ENCODE data around the gene GABBR2.

DNA sequence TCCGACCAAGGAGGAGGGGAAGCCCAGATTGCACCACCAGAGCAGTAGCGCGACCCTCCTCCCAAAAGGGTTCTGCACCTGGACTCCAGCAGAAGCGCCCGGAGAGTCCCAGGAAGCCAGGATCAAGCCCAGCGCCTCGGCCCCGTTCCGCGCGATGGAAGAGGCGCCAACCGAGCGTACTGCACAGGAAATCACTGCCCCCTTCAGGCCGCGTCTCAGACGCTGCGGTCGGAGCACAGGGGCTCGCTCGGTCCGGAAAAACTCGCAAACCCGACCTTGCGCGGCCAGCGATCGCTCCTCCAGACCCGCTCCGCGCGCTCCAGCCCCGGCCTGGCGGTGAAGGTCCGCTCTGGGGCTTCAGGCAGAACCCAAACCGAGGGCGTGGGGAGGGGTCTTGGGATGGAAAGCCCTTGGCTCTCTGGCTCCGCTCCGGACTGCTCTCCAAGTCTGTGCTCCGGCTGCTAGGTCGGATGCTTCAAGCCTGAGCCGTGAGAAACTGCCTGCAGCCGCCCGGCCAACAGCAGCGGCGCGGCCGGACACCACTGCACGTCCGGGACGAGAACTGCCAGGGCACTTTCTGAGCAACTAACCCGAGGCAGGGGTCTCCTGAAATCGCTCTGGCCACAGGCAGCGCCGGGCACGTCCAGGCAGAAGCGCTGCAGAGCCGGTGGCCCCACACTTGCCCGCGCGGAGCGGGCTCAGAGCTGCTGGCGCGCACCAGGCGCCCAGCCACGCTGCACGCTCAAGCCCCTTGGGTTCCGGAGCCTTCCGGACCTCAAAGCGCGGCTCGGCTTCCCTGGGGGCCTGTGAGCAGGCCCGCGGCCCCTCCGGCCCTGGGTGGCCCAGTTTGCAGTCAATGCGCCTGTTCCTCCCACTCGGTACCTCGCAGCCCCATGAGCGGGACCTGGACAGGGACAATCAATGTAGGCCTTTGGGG is 1.3 kb downstream of the GABBR2 start:
- TF ChIP-seq, protein P1, sequence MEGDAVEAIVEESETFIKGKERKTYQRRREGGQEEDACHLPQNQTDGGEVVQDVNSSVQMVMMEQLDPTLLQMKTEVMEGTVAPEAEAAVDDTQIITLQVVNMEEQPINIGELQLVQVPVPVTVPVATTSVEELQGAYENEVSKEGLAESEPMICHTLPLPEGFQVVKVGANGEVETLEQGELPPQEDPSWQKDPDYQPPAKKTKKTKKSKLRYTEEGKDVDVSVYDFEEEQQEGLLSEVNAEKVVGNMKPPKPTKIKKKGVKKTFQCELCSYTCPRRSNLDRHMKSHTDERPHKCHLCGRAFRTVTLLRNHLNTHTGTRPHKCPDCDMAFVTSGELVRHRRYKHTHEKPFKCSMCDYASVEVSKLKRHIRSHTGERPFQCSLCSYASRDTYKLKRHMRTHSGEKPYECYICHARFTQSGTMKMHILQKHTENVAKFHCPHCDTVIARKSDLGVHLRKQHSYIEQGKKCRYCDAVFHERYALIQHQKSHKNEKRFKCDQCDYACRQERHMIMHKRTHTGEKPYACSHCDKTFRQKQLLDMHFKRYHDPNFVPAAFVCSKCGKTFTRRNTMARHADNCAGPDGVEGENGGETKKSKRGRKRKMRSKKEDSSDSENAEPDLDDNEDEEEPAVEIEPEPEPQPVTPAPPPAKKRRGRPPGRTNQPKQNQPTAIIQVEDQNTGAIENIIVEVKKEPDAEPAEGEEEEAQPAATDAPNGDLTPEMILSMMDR (IDR thresholded peaks at IDR 0.05; ENCODE audit: low read depth, low read length, poor library complexity, severe bottlenecking) = peak; percentile 25
- no peak for TF ChIP-seq EZH2phosphoT487 (IDR thresholded peaks at IDR 0.05; ENCODE audit: borderline replicate concordance, low read length)
